ENCODE measurements around the gene FZD8.
"Not testable (repeated sequence)": the region's sequence is repeated elsewhere in the genome, so short reads cannot be mapped to it uniquely, and the experiment has no call there.

The FZD8 gene

GRCh38 chr10:35642035-35642792 is at the start of gene FZD8:
TSS of gene FZD8 (minus strand) at chr10:35642296. CDS start at chr10:35641429, 867 bp downstream.
- DNase-seq = peak; percentile 49

GRCh38 chr10:35691522-35692236 is 49.6 kb upstream of the FZD8 start:
- DNase-seq = no peak

- no peak for DNase-seq
Observed at GRCh38 chr10:35690534-35690933, 48.4 kb upstream of the FZD8 start.

- DNase-seq = not testable (repeated sequence)
Observed at GRCh38 chr10:35685858-35686257, 43.8 kb upstream of the FZD8 start.

- no peak for DNase-seq
Observed at GRCh38 chr10:35685402-35685801, 43.3 kb upstream of the FZD8 start.

- DNase-seq = peak; percentile 12
Observed at GRCh38 chr10:35684586-35684985, 42.5 kb upstream of the FZD8 start.

GRCh38 chr10:35675846-35676245 is 33.8 kb upstream of the FZD8 start:
- DNase-seq = no peak

- no peak for DNase-seq
Observed at GRCh38 chr10:35674843-35675242, 32.7 kb upstream of the FZD8 start.

GRCh38 chr10:35668865-35669650 is 27.0 kb upstream of the FZD8 start:
- no peak for DNase-seq

GRCh38 chr10:35667971-35668370 is 25.9 kb upstream of the FZD8 start:
- no peak for DNase-seq

- no peak for DNase-seq
Observed at GRCh38 chr10:35667270-35667889, 25.3 kb upstream of the FZD8 start.

GRCh38 chr10:35661236-35661635 is 19.1 kb upstream of the FZD8 start:
- DNase-seq = no peak

- DNase-seq = no peak
Observed at GRCh38 chr10:35659456-35659855, 17.4 kb upstream of the FZD8 start.

GRCh38 chr10:35657621-35658020 is 15.5 kb upstream of the FZD8 start:
- no peak for DNase-seq

GRCh38 chr10:35652824-35653223 is 10.7 kb upstream of the FZD8 start:
- no peak for DNase-seq

- no peak for DNase-seq
Observed at GRCh38 chr10:35650894-35651293, 8.8 kb upstream of the FZD8 start.

GRCh38 chr10:35644050-35644950 is 2.2 kb upstream of the FZD8 start:
- DNase-seq = no peak

GRCh38 chr10:35643151-35644049 is 1.3 kb upstream of the FZD8 start:
- peak; percentile 2 for DNase-seq

- DNase-seq = no peak
Observed at GRCh38 chr10:35642793-35643114, 658 bp upstream of the FZD8 start.

GRCh38 chr10:35641676-35642034 is 441 bp downstream of the FZD8 start:
- no peak for DNase-seq
